ENCODE measurements around the gene URI1. TPM values are rescaled to one million over a fixed set of nuclear protein-coding genes. Genes with fewer than 3 reads are reported as not detected.

Gene URI1
- total and polyA plus RNA-seq, 2 of the 8 experiments (the other 6 are each of a cell fraction or from before 2014, with no cell fraction given) = 27.7 to 64.3 TPM

DNA sequence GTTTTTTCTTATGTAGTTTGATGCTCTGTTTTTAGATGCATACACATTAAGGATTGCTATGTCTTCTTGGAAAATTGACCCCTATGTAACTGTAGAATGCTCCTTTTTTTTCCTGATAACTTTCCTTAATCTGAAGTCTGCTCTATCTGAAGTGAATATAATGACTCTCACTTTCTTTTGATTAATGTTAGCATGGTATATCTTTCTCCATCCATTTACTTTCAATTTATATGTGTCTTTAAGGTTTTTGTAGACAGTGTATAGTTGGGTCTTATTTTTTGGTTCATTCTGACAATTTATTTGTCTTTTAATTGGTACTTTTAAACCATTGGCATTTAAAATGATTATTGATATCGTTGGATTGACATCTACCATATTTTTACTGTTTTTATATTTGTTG, 92.3 kb downstream of the URI1 start:
- Histone ChIP-seq H3K14ac (ENCODE audit: insufficient read length) (no peak overlapping the region), H3K36me3 (ENCODE audit: control insufficient read depth in 2 of 4, insufficient read depth in 4 of 4, low read length in 3 of 4) (peaks cover 0 to 6% (median 0%) of the 10 kb centered on the region in 4 experiments; a peak in 1 of 8 replicates), H3K23ac (ENCODE audit: insufficient read length) (no peak overlapping the region), H3K56ac (replicated peaks; ENCODE audit: insufficient read length, low read depth, low read length) (no peak overlapping the region), H3K79me2 (ENCODE audit: control insufficient read depth in 1 of 2, insufficient read depth in 2 of 2, low read length in 2 of 2) (no peaks in the 10 kb centered on the region), H3K4ac (replicated peaks; ENCODE audit: insufficient read length, low read depth, low read length) (no peak overlapping the region), H3K9me3 (ENCODE audit: insufficient read depth in 2 of 2, low read depth in 1 of 2, low read length in 1 of 2) (no peaks in the 10 kb centered on the region; a peak in 1 of 4 replicates), H2BK12ac (ENCODE audit: low read depth, low read length) (no peak overlapping the region), H3K27ac (ENCODE audit: low read depth, low read length) (no peak overlapping the region), H4K20me1 (replicated peaks in 1 of 2; ENCODE audit: control insufficient read depth in 1 of 2, insufficient read depth in 2 of 2, low read length in 2 of 2) (no peaks in the 10 kb centered on the region), H2AFZ (ENCODE audit: low read length) (no peak overlapping the region), H3K4me1 (replicated peaks in 1 of 4; ENCODE audit: control insufficient read depth in 3 of 4, insufficient read depth in 4 of 4, low read length in 3 of 4) (no peaks in the 10 kb centered on the region), H4K91ac (replicated peaks; ENCODE audit: insufficient read length, low read length) (no peak overlapping the region), H3K18ac (ENCODE audit: extremely low read depth, low read length) (no peak overlapping the region), H4K5ac (ENCODE audit: insufficient read length, low read depth, low read length) (no peak overlapping the region), H2BK5ac (ENCODE audit: low read depth, low read length) (no peak overlapping the region), H3K9ac (replicated peaks in 1 of 4; ENCODE audit: extremely low read depth in 1 of 4, low read depth in 3 of 4, low read length in 3 of 4) (no peak overlapping the region), H3K4me3 (ENCODE audit: extremely low read depth in 1 of 4, insufficient read depth in 2 of 4, low read depth in 3 of 4, low read length in 4 of 4) (no peak overlapping the region), H2AK5ac (ENCODE audit: low read depth, low read length) (no peak overlapping the region), H3K23me2 (ENCODE audit: low read depth, low read length) (no peaks in the 10 kb centered on the region), H2BK120ac (replicated peaks; ENCODE audit: low read depth, low read length) (no peak overlapping the region), H2BK15ac (ENCODE audit: low read length) (no peak overlapping the region), H3K79me1 (ENCODE audit: low read depth, low read length) (no peaks in the 10 kb centered on the region), H3K4me2 (ENCODE audit: insufficient read depth in 1 of 2, low read depth in 2 of 2, low read length in 2 of 2) (no peak overlapping the region), H2BK20ac (ENCODE audit: low read length) (no peak overlapping the region), H4K8ac (ENCODE audit: extremely low read depth, insufficient read depth, low read length) (no peak overlapping the region), H3K27me3 (replicated peaks in 1 of 4; ENCODE audit: control insufficient read depth in 3 of 4, extremely low read depth in 1 of 4, insufficient read depth in 3 of 4, low read length in 3 of 4) (no peaks in the 10 kb centered on the region)
- POLR2A ChIA-PET (ENCODE audit: partially characterized antibody) = no interaction called here
- DNase-seq (ENCODE audit: low read depth in 1 of 2, low spot score in 2 of 2) = no peak
- WGBS, 2 experiments (ENCODE audit: extremely low coverage in 1 of 2, insufficient coverage in 1 of 2, insufficient read length in 1 of 2, insufficient replicate concordance in 2 of 2, low coverage in 1 of 2, low lambda C conversion rate in 2 of 2, missing lambda C conversion rate in 1 of 2) = 83% methylated on average over 1 of the region's 1 CpG; no CpG with 5 or more reads in 1 of the 2 experiments
- CTCF ChIA-PET (ENCODE audit: partially characterized antibody) = no interaction called here
- TF ChIP-seq SP2 (IDR thresholded peaks at IDR 0.05; ENCODE audit: low read length) = no peak
- no peak for TF ChIP-seq CHD1 (IDR thresholded peaks at IDR 0.05; ENCODE audit: low read depth, low read length)
- TF ChIP-seq, protein P1, sequence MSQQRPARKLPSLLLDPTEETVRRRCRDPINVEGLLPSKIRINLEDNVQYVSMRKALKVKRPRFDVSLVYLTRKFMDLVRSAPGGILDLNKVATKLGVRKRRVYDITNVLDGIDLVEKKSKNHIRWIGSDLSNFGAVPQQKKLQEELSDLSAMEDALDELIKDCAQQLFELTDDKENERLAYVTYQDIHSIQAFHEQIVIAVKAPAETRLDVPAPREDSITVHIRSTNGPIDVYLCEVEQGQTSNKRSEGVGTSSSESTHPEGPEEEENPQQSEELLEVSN (IDR thresholded peaks at IDR 0.05) = no peak
- no peak for TF ChIP-seq RBBP5 (IDR thresholded peaks at IDR 0.05; ENCODE audit: borderline replicate concordance, low read depth, low read length)
- no peak for TF ChIP-seq TAF7 (optimal IDR thresholded peaks at IDR 0.05; ENCODE audit: borderline replicate concordance, low read depth, low read length)
- no peak for TF ChIP-seq HDAC2 (IDR thresholded peaks at IDR 0.05; ENCODE audit: borderline replicate concordance in 1 of 2, low read depth in 2 of 2, low read length in 2 of 2)
- no peak for TF ChIP-seq CEBPB (IDR thresholded peaks at IDR 0.05; ENCODE audit: low read depth, low read length)
- TF ChIP-seq NRF1 (IDR thresholded peaks at IDR 0.05; ENCODE audit: low read depth, low read length) = no peak
- TF ChIP-seq, protein P2, sequence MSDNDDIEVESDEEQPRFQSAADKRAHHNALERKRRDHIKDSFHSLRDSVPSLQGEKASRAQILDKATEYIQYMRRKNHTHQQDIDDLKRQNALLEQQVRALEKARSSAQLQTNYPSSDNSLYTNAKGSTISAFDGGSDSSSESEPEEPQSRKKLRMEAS (IDR thresholded peaks at IDR 0.05) = no peak
- no peak for TF ChIP-seq CREB1 (IDR thresholded peaks at IDR 0.05)
- TF ChIP-seq NANOG (IDR thresholded peaks at IDR 0.05; ENCODE audit: insufficient read depth, low read depth, low read length, poor library complexity, severe bottlenecking) = no peak
- no peak for TF ChIP-seq CBX8 (IDR thresholded peaks at IDR 0.05; ENCODE audit: borderline replicate concordance, low read depth, low read length)
- no peak for FAIRE-seq

All from H1 (cell line).